Ovary (tissue), 9 donors: ENCODE data around the gene ADAMTS12. TPM values are rescaled to one million over a fixed set of nuclear protein-coding genes. Genes with fewer than 3 reads are reported as not detected.

Experiments
- DNase-seq, 5 donors: peaks; one replicate each; pipeline ENCODE4 v3.0.0-alpha.2; 2019 to 2020
- H3K27ac ChIP-seq, 2 donors: fragments of 200-600 bp; one replicate each; pipeline versions ENCODE4 v1.5.1 to v1.8.0; 2019 to 2022
- H3K27me3 ChIP-seq: fragments of 200-600 bp; one replicate; pipeline ENCODE4 v1.8.0; 2022
- H3K36me3 ChIP-seq: fragments of 200-600 bp; sonication (generic); one replicate; pipeline ENCODE4 v1.5.1; 2019
- H3K4me1 ChIP-seq: one replicate; pipeline ENCODE4 v1.8.1; 2013; ENCODE audit warnings: mild to moderate bottlenecking, moderate library complexity; ENCODE audit not compliant: insufficient read depth
- H3K4me3 ChIP-seq: fragments of 200-600 bp; sonication (generic); one replicate; pipeline ENCODE4 v1.5.1; 2017
- H3K9me3 ChIP-seq, 2 donors: fragments of 200-600 bp in 1 of 2; sonication (generic) in 1 of 2; one replicate each; pipeline versions ENCODE4 v1.5.1 to v1.8.1; 2013 to 2019; ENCODE audit warnings: mild to moderate bottlenecking in 1 of 2, moderate library complexity in 1 of 2
- EP300 ChIP-seq: sonication (generic); formaldehyde crosslinking; IDR thresholded peaks from one replicate; pipeline ENCODE4 v1.6.1; 2017; ENCODE audit warnings: antibody characterized with exemption
- POLR2A ChIP-seq: fragments of 450-650 bp; IDR thresholded peaks from one replicate; pipeline ENCODE4 v1.6.1; 2017; ENCODE audit warnings: antibody characterized with exemption, mild to moderate bottlenecking, moderate library complexity
- WGBS, 3 donors: extraction: QIAGEN DNeasy Blood & Tissue Kit in 1 of 3; methylation state at CpG; one replicate each; pipeline versions ENCODE4 v1.1.5 to v1.1.7; 2013 to 2017; 5-methylcytosine and 5-hydroxymethylcytosine counted together
- intact Hi-C, 4 donors: fragments of 100-400 bp; cut with DNase I; formaldehyde crosslinking; loops; one replicate each; pipeline versions ENCODE4 v1.11.0 to v1.15.1; 2022 to 2023
- polyA plus RNA-seq, 2 donors: library from polyadenylated mRNA; stranded (reverse); fragments of 200-250 nt in 1 of 2; fragments of 350-450 nt in 1 of 2; fragmentation: Illumina TruSeq in 1 of 2; extraction: RNeasy Lipid Tissue Mini Kit (QIAGEN cat#74804) in 1 of 2; gene quantifications; one replicate each; pipeline ENCODE4 v1.2.3, GENCODE V29; 2013 to 2014
- total RNA-seq, 7 donors: library from RNA; depleted of rRNA in 2 of 7; stranded (reverse); fragments of >200 nt in 2 of 7; fragmentation: NEBNext Ultra II Directional in 3 of 7; extraction: Animal tissue kit (Norgen Biotek cat#: 25700) in 3 of 7; gene quantifications; one replicate each; pipeline versions ENCODE4 v1.1.0 to v1.2.4, GENCODE V29; 2016 to 2023
- TF ChIP-seq, protein P1 (sequence below), 3 donors: fragments of 450-650 bp in 2 of 3; fragments of 200-600 bp in 1 of 3; IDR thresholded peaks; one replicate each; pipeline versions ENCODE4 v1.5.1 to v1.8.0; 2016 to 2022; ENCODE audit warnings: antibody characterized with exemption in 3 of 3, mild to moderate bottlenecking in 1 of 3
- donor health status: DM: no; HTN: no; CAD: no; lungs with moderate emphysema.
- donor health status: DM: no; HTN: no; CAD: no.
- donor health status: Bipolar disorder and iron deficiency.
- donor health status: DM: yes; HTN: yes; CAD: no.
- donor health status: DM: no; HTN: no; CAD: no.
- donor health status: DM: yes; HTN: yes; CAD: no.

Gene ADAMTS12
- total and polyA plus RNA-seq, 9 donors, result 2.9 to 9.8 (median 5.5) TPM

DNA sequence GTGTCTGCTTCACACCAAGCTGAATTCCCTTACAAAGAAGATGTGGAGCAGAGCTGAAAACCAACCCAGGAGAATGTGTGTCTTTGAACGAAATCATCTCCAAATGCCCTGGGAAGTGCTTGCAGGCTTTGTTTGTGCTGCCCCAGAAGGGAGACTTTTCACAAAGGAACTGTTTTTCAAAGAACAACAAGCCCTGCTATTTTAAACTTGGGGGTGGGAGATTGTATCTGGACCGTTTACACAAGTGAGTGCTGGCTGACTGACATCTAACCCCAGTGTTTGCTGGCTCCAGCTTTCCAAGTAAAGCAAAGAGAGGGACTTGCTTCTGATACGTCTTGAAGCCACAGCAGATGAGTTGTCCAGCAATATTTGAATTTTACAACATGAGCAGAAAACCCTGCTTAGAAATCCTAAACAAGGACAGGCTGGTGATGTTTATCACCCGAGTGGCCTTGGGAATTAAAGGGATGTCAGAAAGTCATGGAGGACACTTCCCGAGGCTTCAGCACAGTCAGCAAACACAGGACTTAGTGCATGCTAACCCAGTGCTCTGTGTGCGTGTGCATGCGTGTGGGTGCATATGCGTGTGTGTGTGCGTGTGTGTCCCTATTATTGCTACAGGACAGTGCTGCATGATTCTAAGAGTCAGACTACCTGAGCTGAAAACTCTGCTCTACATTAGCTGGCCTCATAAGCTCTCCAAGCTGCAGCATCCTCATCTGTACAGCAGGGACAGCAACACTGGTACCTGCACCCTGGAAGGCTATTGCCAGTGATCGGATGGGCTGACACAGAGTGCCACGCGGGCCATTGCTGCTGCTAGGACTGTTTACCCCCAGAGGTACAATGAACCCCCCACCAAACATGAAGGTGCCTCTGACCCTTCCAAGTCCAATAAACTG, 1.4 kb downstream of the ADAMTS12 start:
- Histone ChIP-seq H3K36me3 (no peaks in the 10 kb centered on the region), H3K27ac (no peak overlapping the region), H3K9me3 (no peaks in the 10 kb centered on the region), H3K27me3 (no peaks in the 10 kb centered on the region), H3K4me1 (peaks cover 18% of the 10 kb centered on the region), H3K4me3 (peak overlapping the region; percentile 44)
- TF ChIP-seq EP300, result no peak
- TF ChIP-seq, protein P1, sequence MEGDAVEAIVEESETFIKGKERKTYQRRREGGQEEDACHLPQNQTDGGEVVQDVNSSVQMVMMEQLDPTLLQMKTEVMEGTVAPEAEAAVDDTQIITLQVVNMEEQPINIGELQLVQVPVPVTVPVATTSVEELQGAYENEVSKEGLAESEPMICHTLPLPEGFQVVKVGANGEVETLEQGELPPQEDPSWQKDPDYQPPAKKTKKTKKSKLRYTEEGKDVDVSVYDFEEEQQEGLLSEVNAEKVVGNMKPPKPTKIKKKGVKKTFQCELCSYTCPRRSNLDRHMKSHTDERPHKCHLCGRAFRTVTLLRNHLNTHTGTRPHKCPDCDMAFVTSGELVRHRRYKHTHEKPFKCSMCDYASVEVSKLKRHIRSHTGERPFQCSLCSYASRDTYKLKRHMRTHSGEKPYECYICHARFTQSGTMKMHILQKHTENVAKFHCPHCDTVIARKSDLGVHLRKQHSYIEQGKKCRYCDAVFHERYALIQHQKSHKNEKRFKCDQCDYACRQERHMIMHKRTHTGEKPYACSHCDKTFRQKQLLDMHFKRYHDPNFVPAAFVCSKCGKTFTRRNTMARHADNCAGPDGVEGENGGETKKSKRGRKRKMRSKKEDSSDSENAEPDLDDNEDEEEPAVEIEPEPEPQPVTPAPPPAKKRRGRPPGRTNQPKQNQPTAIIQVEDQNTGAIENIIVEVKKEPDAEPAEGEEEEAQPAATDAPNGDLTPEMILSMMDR (IDR thresholded peaks at IDR 0.05), result no peak
- no peak for TF ChIP-seq POLR2A
- intact Hi-C loops, result no loop called here
- 10 to 36% (median 19%) methylated on average over 12 of the region's 12 CpGs for WGBS, 3 donors
- DNase-seq, result no peak

DNA sequence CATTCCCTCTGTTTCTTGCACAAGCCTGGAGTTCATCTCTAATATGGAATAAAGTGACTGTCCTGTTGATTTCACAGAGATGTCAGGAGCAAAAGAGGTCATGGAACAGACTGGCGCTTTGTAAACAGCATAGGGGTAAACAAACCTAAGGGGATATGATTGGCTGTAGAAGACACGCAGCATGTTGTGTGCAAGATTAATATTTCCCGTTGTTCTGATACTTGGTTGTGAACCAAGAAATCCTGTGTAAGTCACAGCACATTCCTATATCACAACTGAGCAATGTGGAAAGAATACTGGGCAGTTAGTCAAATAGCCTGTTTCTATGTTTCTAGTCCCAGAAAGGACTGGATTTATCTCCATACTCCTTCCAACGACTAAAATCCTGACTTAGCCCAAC, 3.2 kb downstream of the ADAMTS12 start:
- intact Hi-C loops, result loop anchor here in 1 of 4 donors (10.0 kb wide), 1 partner anchor 54 kb away; no protein-coding TSS in a partner anchor
- H3K27ac ChIP-seq, result no peak overlapping the region
- no peak overlapping the region for H3K4me3 ChIP-seq
- 24 to 32% (median 28%) methylated on average over 4 of the region's 4 CpGs for WGBS, 3 donors
- no peaks in the 10 kb centered on the region for H3K9me3 ChIP-seq
- H3K36me3 ChIP-seq, result no peaks in the 10 kb centered on the region
- TF ChIP-seq EP300 (no peak), POLR2A (no peak)
- TF ChIP-seq, protein P1 (IDR thresholded peaks at IDR 0.05), result no peak
- no peaks in the 10 kb centered on the region for H3K27me3 ChIP-seq
- peaks cover 20% of the 10 kb centered on the region for H3K4me1 ChIP-seq
- no peak for DNase-seq

DNA sequence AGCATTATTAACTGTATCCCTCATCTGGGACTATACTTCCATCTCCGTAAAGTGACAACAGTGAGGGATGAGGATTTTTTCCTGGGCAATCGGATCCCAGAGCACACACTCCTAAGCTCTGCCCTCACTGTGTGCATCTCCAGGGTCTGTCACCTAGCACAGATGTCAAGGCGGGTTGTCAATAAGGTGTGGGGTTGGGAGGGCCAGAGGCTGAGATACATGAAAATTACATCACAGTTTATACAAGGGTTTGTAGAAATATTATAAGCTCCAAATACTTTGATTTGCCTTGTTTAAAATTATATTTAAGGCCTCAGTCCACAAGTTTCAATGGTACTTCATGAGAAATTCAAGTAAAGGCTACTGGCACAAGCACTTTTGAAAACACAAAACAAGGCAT, 4.5 kb downstream of the ADAMTS12 start:
- Histone ChIP-seq H3K27me3 (no peaks in the 10 kb centered on the region), H3K4me3 (no peak overlapping the region), H3K36me3 (no peaks in the 10 kb centered on the region), H3K27ac (no peak overlapping the region), H3K9me3 (no peaks in the 10 kb centered on the region), H3K4me1 (peaks cover 17% of the 10 kb centered on the region)
- no peak for TF ChIP-seq EP300
- TF ChIP-seq, protein P1 (IDR thresholded peaks at IDR 0.05), result no peak
- TF ChIP-seq POLR2A, result no peak
- intact Hi-C loops, result loop anchor here in 1 of 4 donors (10.0 kb wide), 1 partner anchor 52 kb away; no protein-coding TSS in a partner anchor
- 65 to 97% (median 80%) methylated on average over 3 of the region's 3 CpGs for WGBS, 3 donors
- no peak for DNase-seq

DNA sequence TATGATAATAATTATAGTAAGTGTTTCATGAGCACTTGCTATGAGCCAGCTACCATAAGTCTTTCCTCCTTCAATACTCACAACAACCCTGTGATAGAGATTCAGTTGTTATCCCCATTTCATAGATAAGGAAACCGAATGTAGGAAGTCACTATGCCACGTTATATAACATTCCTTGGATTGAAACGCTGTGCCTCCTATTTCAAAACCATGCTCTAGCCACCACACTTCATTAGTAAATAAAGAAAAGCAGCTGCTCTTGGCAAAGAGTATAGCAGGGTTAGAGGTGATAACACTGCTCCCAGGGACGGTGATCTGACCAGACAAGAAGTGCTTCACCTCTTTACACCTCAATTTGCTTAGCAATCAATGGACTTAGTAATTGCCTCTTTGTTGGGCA, 5.5 kb downstream of the ADAMTS12 start:
- Histone ChIP-seq H3K4me3 (no peak overlapping the region), H3K4me1 (peaks cover 17% of the 10 kb centered on the region), H3K36me3 (no peaks in the 10 kb centered on the region), H3K9me3 (no peaks in the 10 kb centered on the region), H3K27ac (no peak overlapping the region), H3K27me3 (no peaks in the 10 kb centered on the region)
- WGBS, 3 donors, result 53 to 67% (median 65%) methylated on average over 4 of the region's 4 CpGs
- no peak for DNase-seq
- intact Hi-C loops, result loop anchor here in 1 of 4 donors (10.0 kb wide), 1 partner anchor 51 kb away; no protein-coding TSS in a partner anchor
- TF ChIP-seq, protein P1 (IDR thresholded peaks at IDR 0.05), result no peak
- no peak for TF ChIP-seq EP300
- no peak for TF ChIP-seq POLR2A
